Measurements from ENCODE around the gene CREB3L4.

CREB3L4 gene

DNA sequence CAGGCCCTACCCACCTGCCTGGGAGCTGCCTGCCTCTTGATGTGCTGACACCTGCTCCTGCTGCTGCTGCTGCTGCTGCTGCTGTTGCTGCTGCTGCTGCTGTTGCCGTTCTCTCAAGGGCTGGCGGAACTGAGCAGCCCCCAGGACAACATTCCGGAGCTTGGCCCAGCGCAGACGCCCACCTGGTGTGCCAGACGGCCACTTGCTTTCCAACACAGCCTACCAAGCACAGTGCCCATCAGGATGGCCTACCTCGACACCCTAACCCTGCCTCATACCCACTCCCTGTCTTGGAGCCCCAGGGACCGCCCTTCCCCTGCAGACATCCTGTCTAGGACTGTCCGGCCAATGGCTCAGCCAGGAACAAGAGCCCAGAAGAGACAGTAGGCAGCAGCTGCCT lies 33.0 kb upstream of the CREB3L4 start:
- no peak overlapping the region for H3K4me3 ChIP-seq (ENCODE audit: low read depth, low read length)
- no peak for DNase-seq (ENCODE audit: low read depth)

GRCh38 chr1:153936011-153936802 lies 31.5 kb upstream of the CREB3L4 start:
- H3K4me3 ChIP-seq (ENCODE audit: low read depth, low read length): no peak overlapping the region
- no peak for DNase-seq (ENCODE audit: low read depth)

DNA sequence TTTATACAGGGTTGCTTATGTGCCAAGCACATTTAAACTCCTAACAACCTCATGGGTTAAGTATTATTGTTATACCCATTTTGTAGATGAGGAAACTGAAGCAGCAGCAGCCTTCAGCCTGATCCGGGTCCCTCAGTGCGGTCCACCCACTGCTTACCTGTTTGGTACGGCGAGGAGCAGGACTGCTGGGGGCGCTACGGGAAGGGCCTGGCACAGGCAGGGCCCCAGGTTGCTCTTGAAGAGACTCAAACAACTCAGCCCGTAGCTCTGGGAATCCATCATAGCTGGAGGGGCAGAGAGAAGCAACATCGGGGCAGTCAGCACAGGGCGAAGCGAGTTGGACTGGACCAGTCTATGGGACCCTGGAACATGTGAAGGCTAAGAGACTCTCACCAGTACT lies 30.4 kb upstream of the CREB3L4 start:
- DNase-seq (ENCODE audit: low read depth): no peak

GRCh38 chr1:153938996-153939395 lies 28.7 kb upstream of the CREB3L4 start:
- DNase-seq (ENCODE audit: low read depth): no peak
- H3K4me3 ChIP-seq (ENCODE audit: low read depth, low read length): no peak overlapping the region

More for the DNA sequence above, 30.4 kb upstream of the CREB3L4 start:
- H3K4me3 ChIP-seq (ENCODE audit: low read depth, low read length): no peak overlapping the region

- H3K4me3 ChIP-seq (ENCODE audit: low read depth, low read length): no peak overlapping the region
- no peak for DNase-seq (ENCODE audit: low read depth)
Observed at GRCh38 chr1:153939476-153939875, 28.2 kb upstream of the CREB3L4 start.

DNA sequence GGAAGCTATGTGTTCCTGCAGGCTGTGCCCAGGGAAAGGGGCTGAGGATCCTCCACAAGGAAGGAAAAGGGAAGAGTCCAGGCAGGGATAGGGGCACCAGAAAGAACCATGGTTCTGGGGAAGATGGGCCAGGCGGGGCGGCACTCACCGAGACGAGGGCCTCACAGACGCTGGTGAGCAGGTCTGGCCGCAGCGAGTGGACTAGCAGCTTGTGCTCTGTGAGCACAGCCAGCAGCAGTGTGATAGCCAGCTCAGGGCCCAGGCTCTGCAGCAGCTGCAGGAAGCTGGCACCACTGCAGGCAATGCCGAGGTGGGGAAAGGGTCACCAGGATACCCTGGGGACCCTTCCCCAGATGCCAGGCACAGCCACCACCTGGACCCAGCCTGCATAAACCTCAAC lies 26.9 kb upstream of the CREB3L4 start:
- H3K4me3 ChIP-seq (ENCODE audit: low read depth, low read length): no peak overlapping the region
- no peak for DNase-seq (ENCODE audit: low read depth)

- DNase-seq (ENCODE audit: low read depth): no peak
Observed at GRCh38 chr1:153941826-153942725, 25.6 kb upstream of the CREB3L4 start.

GRCh38 chr1:153942766-153943549 lies 24.7 kb upstream of the CREB3L4 start:
- DNase-seq (ENCODE audit: low read depth): no peak
- no peak overlapping the region for H3K4me3 ChIP-seq (ENCODE audit: low read depth, low read length)

More at GRCh38 chr1:153941826-153942725, 25.6 kb upstream of the CREB3L4 start:
- H3K4me3 ChIP-seq (ENCODE audit: low read depth, low read length): no peak overlapping the region

- DNase-seq (ENCODE audit: low read depth): no peak
- no peak overlapping the region for H3K4me3 ChIP-seq (ENCODE audit: low read depth, low read length)
Observed at GRCh38 chr1:153944005-153944826, 23.5 kb upstream of the CREB3L4 start.

GRCh38 chr1:153944827-153945117 lies 22.9 kb upstream of the CREB3L4 start:
- no peak for DNase-seq (ENCODE audit: low read depth)
- H3K4me3 ChIP-seq (ENCODE audit: low read depth, low read length): peak overlapping the region; percentile 83

- DNase-seq (ENCODE audit: low read depth): no peak
- peak overlapping the region; percentile 83 for H3K4me3 ChIP-seq (ENCODE audit: low read depth, low read length)
Observed at GRCh38 chr1:153945131-153945794, 22.4 kb upstream of the CREB3L4 start.

GRCh38 chr1:153945795-153946621 lies 21.7 kb upstream of the CREB3L4 start:
- DNase-seq (ENCODE audit: low read depth): no peak
- H3K4me3 ChIP-seq (ENCODE audit: low read depth, low read length): peak overlapping the region; percentile 83

DNA sequence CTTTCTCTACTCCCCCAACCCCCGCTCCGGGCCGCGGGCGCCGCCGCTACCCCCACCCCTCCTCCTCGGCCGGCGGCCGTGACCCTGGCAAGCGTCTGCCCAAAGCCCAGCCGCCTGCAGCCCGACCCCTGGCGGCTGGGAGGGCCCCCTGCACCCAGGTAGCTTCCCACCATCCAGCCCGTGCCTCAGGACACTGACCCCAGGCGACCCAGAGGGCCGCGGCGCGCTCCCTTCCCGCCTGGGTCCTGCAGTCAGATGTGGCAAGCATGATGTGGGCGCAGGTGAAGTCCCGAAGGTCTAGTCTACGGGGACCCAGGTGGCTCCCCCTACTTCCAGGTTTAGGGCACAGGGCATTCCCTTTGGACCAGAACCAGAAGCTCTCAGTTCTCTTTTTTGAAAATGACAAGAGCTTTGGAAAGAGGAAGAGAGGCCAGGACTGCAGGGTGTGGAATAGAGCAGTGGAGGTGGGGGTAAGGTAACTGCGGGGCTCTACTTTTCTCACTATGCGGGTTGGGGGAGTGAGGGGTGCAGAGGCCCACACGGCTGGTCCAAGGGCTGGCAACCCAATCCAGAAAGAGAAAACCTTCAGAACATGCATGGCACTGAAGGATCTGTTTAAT lies 21.0 kb upstream of the CREB3L4 start, which contains the start of gene DENND4B:
DENND4B (minus strand) TSS at position 97 of the 620 bp plus-strand sequence. CDS start 2,344 bp downstream, outside the sequence.
- H3K4me3 ChIP-seq (ENCODE audit: low read depth, low read length): peak within 1 kb of the TSS; percentile 83
- no peak for DNase-seq (ENCODE audit: low read depth)

DNA sequence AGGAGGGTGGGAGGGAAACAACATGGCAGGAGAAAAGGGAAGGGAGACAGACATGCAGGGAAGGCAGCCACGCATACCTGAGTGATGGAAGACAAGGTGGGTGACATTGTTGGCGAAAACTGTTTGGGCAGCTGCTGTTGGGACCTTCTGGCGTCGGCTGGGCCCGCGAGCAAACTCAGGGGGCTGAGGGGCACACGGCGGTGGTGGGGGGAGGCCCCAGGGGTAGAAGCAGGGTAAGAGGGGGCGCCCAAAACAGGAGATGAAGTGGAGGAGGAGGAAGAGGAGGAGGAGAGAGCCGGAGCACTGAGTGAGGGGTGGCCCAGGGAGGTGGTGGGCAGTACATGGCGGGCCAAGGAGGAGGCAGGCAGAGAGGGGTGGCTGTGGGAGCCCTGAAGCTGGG lies 16.5 kb upstream of the CREB3L4 start:
- DNase-seq (ENCODE audit: low read depth): no peak
- no peak overlapping the region for H3K4me3 ChIP-seq (ENCODE audit: low read depth, low read length)

DNA sequence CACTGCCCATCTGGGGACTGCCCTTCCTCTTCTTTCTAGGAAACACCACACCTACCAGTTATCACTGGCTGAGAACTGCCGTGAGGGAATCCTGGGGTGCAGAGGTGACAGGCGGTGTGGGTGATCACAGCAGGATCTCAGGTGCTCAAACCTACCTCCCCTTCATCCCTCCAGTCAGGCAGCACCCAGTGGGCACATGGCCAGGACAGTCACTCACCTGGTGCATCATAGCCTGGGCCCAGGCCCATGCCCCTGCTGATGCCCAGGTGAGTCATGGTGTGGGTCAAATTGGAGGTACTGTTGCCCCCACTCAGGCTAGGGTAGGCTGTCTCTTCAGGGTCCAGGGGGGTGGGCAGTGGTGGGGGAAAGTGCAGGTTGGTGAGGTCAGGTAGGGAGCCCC lies 15.9 kb upstream of the CREB3L4 start:
- no peak overlapping the region for H3K4me3 ChIP-seq (ENCODE audit: low read depth, low read length)
- no peak for DNase-seq (ENCODE audit: low read depth)

- H3K4me3 ChIP-seq (ENCODE audit: low read depth, low read length): no peak overlapping the region
- no peak for DNase-seq (ENCODE audit: low read depth)
Observed at GRCh38 chr1:153953859-153954365, 13.8 kb upstream of the CREB3L4 start.

- H3K4me3 ChIP-seq (ENCODE audit: low read depth, low read length): no peak overlapping the region
- no peak for DNase-seq (ENCODE audit: low read depth)
Observed at GRCh38 chr1:153954826-153955225, 12.9 kb upstream of the CREB3L4 start.

Data from skeletal muscle cell (primary cell).